Coronary artery (tissue), 2 donors: ENCODE data around the gene MEX3A.

Experiments used
- DNase-seq: peaks from one replicate; pipeline ENCODE4 v3.0.0-alpha.2; 2017; ENCODE audit warnings: low spot score
- H3K27ac ChIP-seq, 2 donors: fragments of 200-600 bp; sonication (generic); one replicate each; pipeline ENCODE4 v1.5.1; 2016 to 2019
- H3K4me3 ChIP-seq: fragments of 200-600 bp; sonication (generic); 2 replicates; pipeline ENCODE4 v1.5.1; 2016; ENCODE audit warnings: mild to moderate bottlenecking, moderate library complexity
- TF ChIP-seq, protein P1 (sequence below): fragments of 200-600 bp; sonication (generic); IDR thresholded peaks from one replicate; pipeline ENCODE4 v1.5.1; 2019; ENCODE audit warnings: antibody characterized with exemption

The MEX3A gene, protein sequence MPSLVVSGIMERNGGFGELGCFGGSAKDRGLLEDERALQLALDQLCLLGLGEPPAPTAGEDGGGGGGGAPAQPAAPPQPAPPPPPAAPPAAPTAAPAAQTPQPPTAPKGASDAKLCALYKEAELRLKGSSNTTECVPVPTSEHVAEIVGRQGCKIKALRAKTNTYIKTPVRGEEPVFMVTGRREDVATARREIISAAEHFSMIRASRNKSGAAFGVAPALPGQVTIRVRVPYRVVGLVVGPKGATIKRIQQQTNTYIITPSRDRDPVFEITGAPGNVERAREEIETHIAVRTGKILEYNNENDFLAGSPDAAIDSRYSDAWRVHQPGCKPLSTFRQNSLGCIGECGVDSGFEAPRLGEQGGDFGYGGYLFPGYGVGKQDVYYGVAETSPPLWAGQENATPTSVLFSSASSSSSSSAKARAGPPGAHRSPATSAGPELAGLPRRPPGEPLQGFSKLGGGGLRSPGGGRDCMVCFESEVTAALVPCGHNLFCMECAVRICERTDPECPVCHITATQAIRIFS

DNA sequence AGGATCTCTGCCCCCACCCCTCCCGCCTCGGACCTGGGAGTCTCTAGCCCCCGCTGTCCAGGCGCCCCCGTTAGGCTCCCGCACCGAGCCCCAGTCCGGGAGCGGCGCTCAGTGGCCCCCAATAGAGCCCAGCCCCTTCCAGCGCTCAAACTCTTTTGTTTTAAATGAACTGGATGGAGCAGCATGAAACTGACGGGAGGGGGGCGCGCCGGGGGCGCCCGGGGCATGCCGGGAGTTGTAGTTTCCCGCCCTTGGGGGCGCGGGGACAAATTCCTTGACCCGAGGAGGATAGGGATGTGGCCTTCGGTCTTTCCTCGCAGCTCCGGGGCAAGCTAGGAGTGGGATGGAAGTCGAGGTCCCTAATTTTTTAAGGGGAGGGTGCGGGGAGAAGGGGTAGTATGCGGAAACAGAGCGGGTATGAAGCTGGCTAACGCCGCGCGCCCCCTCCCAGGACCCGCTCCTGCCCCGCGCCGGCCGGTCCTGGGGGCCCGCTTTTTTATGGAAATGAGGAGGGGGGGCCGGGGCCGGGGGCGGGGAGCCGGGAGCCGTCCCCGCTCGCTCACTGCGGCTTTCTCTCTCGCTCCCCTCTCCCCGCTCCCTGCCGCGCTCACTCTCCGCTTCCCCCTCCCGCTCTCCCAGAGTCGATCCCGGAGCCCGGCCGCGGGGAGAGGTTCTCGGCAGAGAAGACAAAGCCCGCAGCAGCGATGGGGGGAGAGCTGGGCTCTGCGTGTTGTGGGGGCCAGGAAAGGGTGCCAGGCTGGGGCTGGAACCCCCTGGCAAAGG lies at the start of gene MEX3A:
MEX3A (minus strand) TSS at position 157 of the 783 bp plus-strand sequence. CDS start 467 bp downstream, outside the sequence.
- H3K27ac ChIP-seq, result peak within 1 kb of the TSS in 1 of 2 donors; percentile 58
- H3K4me3 ChIP-seq, result peak within 1 kb of the TSS; percentile 89
- TF ChIP-seq, protein P1, sequence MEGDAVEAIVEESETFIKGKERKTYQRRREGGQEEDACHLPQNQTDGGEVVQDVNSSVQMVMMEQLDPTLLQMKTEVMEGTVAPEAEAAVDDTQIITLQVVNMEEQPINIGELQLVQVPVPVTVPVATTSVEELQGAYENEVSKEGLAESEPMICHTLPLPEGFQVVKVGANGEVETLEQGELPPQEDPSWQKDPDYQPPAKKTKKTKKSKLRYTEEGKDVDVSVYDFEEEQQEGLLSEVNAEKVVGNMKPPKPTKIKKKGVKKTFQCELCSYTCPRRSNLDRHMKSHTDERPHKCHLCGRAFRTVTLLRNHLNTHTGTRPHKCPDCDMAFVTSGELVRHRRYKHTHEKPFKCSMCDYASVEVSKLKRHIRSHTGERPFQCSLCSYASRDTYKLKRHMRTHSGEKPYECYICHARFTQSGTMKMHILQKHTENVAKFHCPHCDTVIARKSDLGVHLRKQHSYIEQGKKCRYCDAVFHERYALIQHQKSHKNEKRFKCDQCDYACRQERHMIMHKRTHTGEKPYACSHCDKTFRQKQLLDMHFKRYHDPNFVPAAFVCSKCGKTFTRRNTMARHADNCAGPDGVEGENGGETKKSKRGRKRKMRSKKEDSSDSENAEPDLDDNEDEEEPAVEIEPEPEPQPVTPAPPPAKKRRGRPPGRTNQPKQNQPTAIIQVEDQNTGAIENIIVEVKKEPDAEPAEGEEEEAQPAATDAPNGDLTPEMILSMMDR, result no peak
- DNase-seq, result no peak

DNA sequence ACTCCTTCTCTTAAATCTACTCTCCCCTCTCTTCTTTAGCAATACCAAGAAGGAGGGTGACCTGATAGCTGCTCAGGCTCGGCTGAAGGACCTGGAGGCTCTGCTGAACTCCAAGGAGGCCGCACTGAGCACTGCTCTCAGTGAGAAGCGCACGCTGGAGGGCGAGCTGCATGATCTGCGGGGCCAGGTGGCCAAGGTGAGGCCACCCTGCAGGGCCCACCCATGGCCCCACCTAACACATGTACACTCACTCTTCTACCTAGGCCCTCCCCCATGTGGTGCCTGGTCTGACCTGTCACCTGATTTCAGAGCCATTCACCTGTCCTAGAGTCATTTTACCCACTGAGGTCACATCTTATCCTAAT lies 48.3 kb upstream of the MEX3A start:
- H3K4me3 ChIP-seq, result peak overlapping the region; percentile 60

DNA sequence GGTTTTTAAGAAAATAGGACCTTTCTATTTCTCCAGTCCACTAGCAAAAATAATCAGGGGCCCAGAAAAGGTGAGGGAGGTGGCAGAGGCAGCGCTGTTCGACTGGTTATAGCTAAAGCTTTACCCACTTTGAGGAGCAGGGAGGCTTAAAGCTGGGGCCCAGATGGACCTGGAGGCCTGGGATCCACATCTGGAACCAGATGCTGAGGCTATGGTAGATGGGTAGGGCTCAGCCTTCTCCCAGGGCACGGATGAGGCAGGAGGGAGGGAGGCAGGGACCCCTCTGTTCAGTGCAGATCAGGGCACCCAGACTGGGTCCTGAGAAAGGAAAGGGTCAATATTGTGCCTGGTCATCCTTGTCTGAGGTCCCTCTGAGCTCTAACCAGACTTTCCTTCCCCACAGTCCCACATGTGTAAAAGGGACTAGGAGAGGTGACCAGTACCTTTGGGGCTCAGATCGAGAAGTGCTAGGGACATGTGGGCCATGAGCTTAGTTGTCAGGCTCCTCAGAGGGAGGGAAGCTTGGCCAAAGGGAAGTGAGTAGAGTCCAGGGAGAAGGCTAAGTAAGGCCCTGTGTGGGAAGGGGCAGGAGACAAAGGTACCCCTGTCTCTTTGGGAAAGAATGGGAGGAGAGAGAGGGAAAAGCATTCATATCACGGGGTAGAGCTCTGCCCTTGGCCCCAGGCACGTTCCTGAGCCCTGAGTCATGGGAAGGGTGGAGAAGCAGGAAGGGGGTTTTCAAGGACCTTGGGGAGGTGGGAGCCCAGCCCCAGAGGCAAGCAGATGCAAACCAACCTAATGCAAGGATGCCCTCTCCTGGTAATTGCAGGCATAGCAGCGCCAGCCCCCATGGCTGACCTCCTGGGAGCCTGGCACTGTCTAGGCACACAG lies 47.7 kb upstream of the MEX3A start:
- DNase-seq, result peak; percentile 96
- TF ChIP-seq, protein P1, result peak; percentile 92
- Histone ChIP-seq H3K27ac (peak overlapping the region; percentile 93 to 99), H3K4me3 (peak overlapping the region; percentile 60)

More for the DNA sequence above, 48.3 kb upstream of the MEX3A start:
- peak overlapping the region; percentile 93 to 99 for H3K27ac ChIP-seq
- TF ChIP-seq, protein P1, result peak; percentile 11
- DNase-seq, result no peak

DNA sequence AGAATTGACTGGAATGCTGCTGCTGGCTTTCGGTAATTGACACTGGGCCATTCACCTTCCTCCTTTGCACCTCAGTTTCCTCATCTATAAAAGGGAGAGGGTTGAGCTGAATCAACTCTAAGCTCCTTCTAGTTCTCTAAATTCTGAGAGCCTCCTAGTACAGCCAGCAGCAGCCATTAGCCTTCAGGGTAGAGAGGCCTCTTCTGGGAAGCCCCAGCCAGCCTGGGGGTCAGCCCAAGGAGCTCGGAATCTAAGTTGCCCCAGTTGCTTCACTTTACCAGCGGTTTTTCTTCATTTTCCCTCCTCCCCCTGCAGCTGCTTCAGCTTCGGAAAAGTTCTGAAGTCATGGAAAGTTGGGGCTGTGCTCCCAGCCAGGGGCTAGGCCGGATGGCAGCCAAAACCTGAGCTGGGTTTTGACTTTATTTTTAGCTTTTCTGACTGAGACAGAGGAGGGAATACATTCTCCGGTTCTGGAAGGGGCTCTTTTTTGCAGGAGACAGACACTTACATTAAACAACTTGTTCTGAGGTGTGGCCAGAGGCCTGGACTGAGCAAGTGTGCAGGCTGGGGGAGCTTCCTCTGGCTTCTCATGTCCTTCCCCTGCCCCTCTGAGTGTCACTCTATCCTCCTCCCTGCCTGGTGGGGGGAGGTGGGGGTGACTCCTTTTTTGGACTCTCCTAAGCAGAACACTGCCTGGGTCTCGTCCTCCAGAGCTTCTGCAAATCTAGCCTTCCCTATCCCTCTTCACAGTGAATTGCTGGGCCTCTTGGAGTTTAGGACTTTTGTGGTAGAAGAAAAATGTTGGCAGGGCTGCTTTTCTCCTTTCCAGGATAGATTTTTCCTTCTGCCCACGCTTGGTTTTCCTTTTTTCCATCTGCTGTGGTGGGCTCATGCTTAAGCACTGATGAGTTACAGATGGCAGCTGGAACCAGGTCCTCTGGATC lies 46.7 kb upstream of the MEX3A start:
- peak; percentile 95 for DNase-seq
- H3K27ac ChIP-seq, result peak overlapping the region; percentile 93 to 99
- TF ChIP-seq, protein P1, result no peak
- peak overlapping the region; percentile 60 for H3K4me3 ChIP-seq

DNA sequence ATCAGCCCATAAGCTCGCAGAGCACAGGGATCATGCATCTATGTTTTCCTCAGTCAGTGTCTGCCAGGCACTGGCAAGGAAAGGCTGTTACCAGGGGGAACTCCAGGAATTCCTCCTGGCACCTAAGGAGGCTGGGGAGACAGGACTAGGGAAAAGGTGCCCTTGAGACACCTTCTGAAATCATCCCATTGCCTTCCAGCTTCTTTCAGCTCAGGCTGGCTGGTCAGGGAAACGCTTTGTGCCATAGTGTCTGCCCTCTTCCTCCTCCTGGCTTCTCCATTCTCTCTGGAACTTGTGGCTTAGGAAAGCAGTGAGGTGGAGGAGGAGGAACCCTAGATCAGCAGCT lies 46.0 kb upstream of the MEX3A start:
- Histone ChIP-seq H3K27ac (peak overlapping the region; percentile 93 to 99), H3K4me3 (peak overlapping the region; percentile 60)
- no peak for DNase-seq
- TF ChIP-seq, protein P1, result no peak
